Testis (tissue), 3 donors: Measurements from ENCODE around the gene CENPU. TPM values are rescaled to one million over a fixed set of nuclear protein-coding genes. Genes with fewer than 3 reads are reported as not detected.

Experiments
- DNase-seq: peaks from one replicate; pipeline ENCODE4 v3.0.0-alpha.2; 2019
- H3K27ac ChIP-seq, 2 donors: fragments of 200-600 bp; sonication (generic); one replicate each; pipeline ENCODE4 v1.5.1; 2019
- H3K27me3 ChIP-seq: fragments of 200-600 bp; sonication (generic); one replicate; pipeline ENCODE4 v1.5.1; 2019
- H3K36me3 ChIP-seq: fragments of 200-600 bp; sonication (generic); one replicate; pipeline ENCODE4 v1.5.1; 2017; ENCODE audit warnings: low read depth; ENCODE audit errors: missing control alignments
- H3K4me1 ChIP-seq: fragments of 200-600 bp; sonication (generic); one replicate; pipeline ENCODE4 v1.5.1; 2019
- H3K4me3 ChIP-seq, 2 donors: fragments of 200-600 bp; sonication (generic); one replicate each; pipeline ENCODE4 v1.5.1; 2017 to 2019
- H3K9me3 ChIP-seq: fragments of 200-600 bp; sonication (generic); one replicate; pipeline ENCODE4 v1.5.1; 2017
- CTCF ChIP-seq, 3 experiments: fragments of 450-650 bp in 2 of 3; fragments of 200-600 bp in 1 of 3; sonication (generic) in 1 of 3; IDR thresholded peaks; one replicate each; pipeline ENCODE4 v1.5.1; 2016 to 2019; ENCODE audit warnings: antibody characterized with exemption in 3 of 3, mild to moderate bottlenecking in 2 of 3, moderate library complexity in 1 of 3
- POLR2A ChIP-seq: fragments of 450-650 bp; IDR thresholded peaks from one replicate; pipeline ENCODE4 v1.6.1; 2017; ENCODE audit warnings: antibody characterized with exemption, mild to moderate bottlenecking, moderate library complexity
- WGBS, 2 donors: methylation state at CpG; one replicate each; pipeline ENCODE4 v1.1.5; 2018; 5-methylcytosine and 5-hydroxymethylcytosine counted together
- intact Hi-C: fragments of 100-400 bp; cut with DNase I; formaldehyde crosslinking; loops from one replicate; pipeline ENCODE4 v1.15.1; 2023; ENCODE audit warnings: low total_unique reads
- polyA plus RNA-seq: library from polyadenylated mRNA; stranded (reverse); fragments of 350-450 nt; fragmentation: Illumina TruSeq; extraction: RNeasy Lipid Tissue Mini Kit (QIAGEN cat#74804); gene quantifications from one replicate; pipeline ENCODE4 v1.2.3, GENCODE V29; 2014; ENCODE audit warnings: low read depth, low replicate concordance; ENCODE audit not compliant: insufficient read depth
- total RNA-seq, 2 donors: library from RNA; depleted of rRNA; stranded (reverse); fragments of >200 nt; gene quantifications; one replicate each; pipeline ENCODE4 v1.2.3, GENCODE V29; 2016

CENPU gene
- total and polyA plus RNA-seq, 3 donors from 2014 or later = 57.2 to 132 (median 117) TPM

GRCh38 chr4:184721254-184721653, 12.6 kb downstream of the CENPU start:
- no peak overlapping the region for H3K4me3 ChIP-seq
- H3K36me3 ChIP-seq = no peaks in the 10 kb centered on the region
- no peak for TF ChIP-seq POLR2A
- no peak for TF ChIP-seq CTCF (IDR thresholded peaks at IDR 0.05)
- intact Hi-C loops = no loop called here
- no peaks in the 10 kb centered on the region for H3K4me1 ChIP-seq
- no peaks in the 10 kb centered on the region for H3K9me3 ChIP-seq
- H3K27me3 ChIP-seq = no peaks in the 10 kb centered on the region
- no peak overlapping the region for H3K27ac ChIP-seq
- DNase-seq = no peak

DNA sequence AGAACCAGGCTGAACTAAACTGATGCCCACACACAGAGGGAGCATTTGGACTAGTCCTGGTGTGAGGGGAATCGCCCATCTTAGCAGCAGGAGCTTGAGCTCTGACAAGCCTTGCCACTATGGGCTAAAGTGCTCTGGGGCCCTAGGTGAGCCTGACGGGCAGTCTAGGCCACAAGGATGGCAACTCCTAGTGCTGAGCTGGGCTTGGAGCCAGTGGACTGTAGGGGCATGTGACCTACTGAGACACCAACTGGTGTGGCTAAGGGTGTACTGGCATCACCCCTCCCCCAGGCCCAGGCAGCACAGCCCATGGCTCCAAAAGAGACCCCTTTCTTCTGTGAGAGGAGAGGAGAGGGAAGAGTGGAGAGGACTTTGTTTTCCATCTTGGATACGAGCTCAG, 14.5 kb downstream of the CENPU start:
- no peaks in the 10 kb centered on the region for H3K36me3 ChIP-seq
- H3K27me3 ChIP-seq = no peaks in the 10 kb centered on the region
- H3K4me1 ChIP-seq = no peaks in the 10 kb centered on the region
- WGBS, 2 donors = 93% methylated on average over 3 of the region's 3 CpGs
- H3K27ac ChIP-seq = no peak overlapping the region
- intact Hi-C loops = no loop called here
- no peaks in the 10 kb centered on the region for H3K9me3 ChIP-seq
- no peak for DNase-seq
- no peak for TF ChIP-seq CTCF (IDR thresholded peaks at IDR 0.05)
- no peak for TF ChIP-seq POLR2A
- no peak overlapping the region for H3K4me3 ChIP-seq

GRCh38 chr4:184715526-184715925, 18.4 kb downstream of the CENPU start:
- intact Hi-C loops = no loop called here
- no peaks in the 10 kb centered on the region for H3K27me3 ChIP-seq
- DNase-seq = no peak
- no peak overlapping the region for H3K4me3 ChIP-seq
- 90 to 100% methylated on average over 4 of the region's 4 CpGs for WGBS, 2 donors
- H3K36me3 ChIP-seq = no peaks in the 10 kb centered on the region
- H3K27ac ChIP-seq = no peak overlapping the region
- no peaks in the 10 kb centered on the region for H3K4me1 ChIP-seq
- no peaks in the 10 kb centered on the region for H3K9me3 ChIP-seq
- TF ChIP-seq CTCF (IDR thresholded peaks at IDR 0.05) (no peak), POLR2A (no peak)

DNA sequence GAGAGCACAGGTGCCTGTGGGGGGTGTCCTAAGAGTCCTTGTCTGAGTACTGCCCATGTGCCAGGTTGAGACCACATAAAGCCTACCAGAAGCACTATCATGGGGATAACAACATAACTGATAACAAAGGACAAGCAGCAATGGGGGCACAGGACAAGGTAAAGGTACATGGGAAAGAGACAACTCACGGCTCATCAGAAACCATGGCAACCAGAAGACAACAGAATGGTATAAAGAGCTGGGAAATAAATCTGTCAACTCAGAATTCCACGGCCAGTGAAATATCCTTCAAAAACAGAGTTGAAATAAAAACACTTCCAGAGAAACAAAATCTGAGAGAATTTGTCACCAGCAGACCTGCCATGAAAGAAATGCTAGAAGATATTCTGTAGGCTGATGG, 20.0 kb downstream of the CENPU start:
- no peak overlapping the region for H3K4me3 ChIP-seq
- TF ChIP-seq CTCF (IDR thresholded peaks at IDR 0.05) = no peak
- no peaks in the 10 kb centered on the region for H3K27me3 ChIP-seq
- no peaks in the 10 kb centered on the region for H3K36me3 ChIP-seq
- WGBS, 2 donors = 65 to 80% methylated on average over 2 of the region's 2 CpGs
- H3K4me1 ChIP-seq = no peaks in the 10 kb centered on the region
- no peaks in the 10 kb centered on the region for H3K9me3 ChIP-seq
- DNase-seq = no peak
- intact Hi-C loops = no loop called here
- H3K27ac ChIP-seq = no peak overlapping the region

- H3K9me3 ChIP-seq = no peaks in the 10 kb centered on the region
- no peak for TF ChIP-seq POLR2A
Measured at GRCh38 chr4:184712322-184712721, 21.6 kb downstream of the CENPU start.

More at GRCh38 chr4:184712322-184712721, 21.6 kb downstream of the CENPU start:
- Histone ChIP-seq H3K27me3 (no peaks in the 10 kb centered on the region), H3K36me3 (no peaks in the 10 kb centered on the region), H3K4me1 (no peaks in the 10 kb centered on the region), H3K27ac (no peak overlapping the region), H3K4me3 (no peak overlapping the region)
- no peak for DNase-seq
- intact Hi-C loops = no loop called here
